NCI-H1417 (cell line): ENCODE measurements around the gene DNAAF3.
"Not testable (repeated sequence)": the region's sequence is repeated elsewhere in the genome, so short reads cannot be mapped to it uniquely, and the experiment has no call there.

ENCODE experiments used
- DNase-seq, 3 experiments: peaks; one replicate each; lab custom pipeline; 2025; lab: John Stamatoyannopoulos, UW

The DNAAF3 gene

DNA sequence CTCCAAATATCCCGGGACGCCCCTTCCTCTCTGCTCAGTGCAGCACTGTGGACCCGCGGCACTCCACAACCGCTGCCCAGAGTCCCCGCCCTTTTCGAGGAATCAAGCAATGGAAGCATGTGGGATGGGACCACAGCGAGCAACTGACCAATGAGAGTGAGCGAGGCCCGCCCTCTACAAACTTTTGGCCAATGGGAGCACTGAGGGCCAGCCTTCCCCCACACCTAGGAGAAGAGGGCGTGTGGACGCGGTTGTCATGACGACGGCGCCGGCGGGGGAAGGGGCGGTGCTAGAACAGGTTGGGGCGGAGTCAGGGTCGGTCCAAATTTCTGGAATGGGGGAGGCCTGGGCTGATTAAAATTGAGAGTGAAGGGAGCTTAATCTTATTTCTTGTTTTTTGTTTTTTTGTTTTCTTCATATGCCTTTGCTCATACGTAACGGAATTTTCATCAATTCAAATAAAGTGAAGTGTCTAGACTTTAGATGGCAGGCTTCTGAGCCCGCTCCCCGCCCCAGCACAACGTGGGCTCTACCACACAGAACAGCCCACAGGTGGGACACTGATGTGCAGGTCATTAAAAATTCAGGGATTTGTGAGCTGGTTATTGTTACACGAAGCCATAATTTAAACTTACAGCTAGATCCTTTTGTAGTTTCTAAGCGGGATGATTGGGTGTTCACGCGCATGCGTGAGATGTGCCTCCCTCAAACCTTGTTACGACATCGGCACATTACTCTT lies at the start of gene DNAAF3:
Gene DNAAF3, minus strand, starts transcription at position 84 of the 739 bp plus-strand sequence. CDS start 200 bp downstream, outside the sequence.
- peak; percentile 95 to 98 (median 97) for DNase-seq

DNA sequence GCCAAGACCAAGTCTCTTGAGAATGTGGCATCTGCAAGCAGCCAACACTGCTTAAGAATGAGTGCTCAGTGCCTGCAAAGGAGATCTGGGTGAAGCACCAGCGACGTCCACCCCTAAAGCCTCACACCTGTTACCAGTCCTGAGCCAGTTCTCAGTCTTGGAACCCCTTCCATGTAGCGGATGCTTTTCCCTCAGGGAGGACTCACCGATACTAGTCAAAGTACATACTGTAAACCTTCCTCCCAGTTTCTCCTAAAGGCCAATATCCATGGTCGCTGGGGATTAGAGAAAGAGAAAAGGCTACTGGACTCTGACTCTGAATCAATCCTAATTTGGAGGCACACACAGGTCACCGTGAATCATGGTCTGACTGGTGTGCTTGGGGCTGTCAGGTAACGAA lies 47.1 kb upstream of the DNAAF3 start:
- no peak for DNase-seq

DNA sequence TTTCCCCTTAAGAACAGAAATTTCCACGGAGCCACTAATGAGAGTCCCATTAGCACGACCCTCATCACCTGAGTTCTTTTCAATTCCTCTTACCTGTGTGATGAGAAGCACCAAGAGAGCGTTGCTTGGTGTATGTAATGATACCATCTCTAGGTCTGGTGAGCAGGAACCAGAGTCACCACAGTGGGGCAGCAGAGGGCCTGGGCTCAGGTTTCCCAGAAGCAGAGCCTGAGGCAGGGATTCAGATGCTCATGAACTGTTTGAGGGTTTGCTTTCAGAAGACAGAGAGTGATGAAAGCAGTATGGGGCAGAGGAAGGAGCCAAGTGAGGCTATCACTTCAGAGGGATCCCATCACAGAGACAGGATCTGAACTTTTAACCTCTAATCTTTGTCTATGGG lies 46.0 kb upstream of the DNAAF3 start:
- DNase-seq: no peak

DNA sequence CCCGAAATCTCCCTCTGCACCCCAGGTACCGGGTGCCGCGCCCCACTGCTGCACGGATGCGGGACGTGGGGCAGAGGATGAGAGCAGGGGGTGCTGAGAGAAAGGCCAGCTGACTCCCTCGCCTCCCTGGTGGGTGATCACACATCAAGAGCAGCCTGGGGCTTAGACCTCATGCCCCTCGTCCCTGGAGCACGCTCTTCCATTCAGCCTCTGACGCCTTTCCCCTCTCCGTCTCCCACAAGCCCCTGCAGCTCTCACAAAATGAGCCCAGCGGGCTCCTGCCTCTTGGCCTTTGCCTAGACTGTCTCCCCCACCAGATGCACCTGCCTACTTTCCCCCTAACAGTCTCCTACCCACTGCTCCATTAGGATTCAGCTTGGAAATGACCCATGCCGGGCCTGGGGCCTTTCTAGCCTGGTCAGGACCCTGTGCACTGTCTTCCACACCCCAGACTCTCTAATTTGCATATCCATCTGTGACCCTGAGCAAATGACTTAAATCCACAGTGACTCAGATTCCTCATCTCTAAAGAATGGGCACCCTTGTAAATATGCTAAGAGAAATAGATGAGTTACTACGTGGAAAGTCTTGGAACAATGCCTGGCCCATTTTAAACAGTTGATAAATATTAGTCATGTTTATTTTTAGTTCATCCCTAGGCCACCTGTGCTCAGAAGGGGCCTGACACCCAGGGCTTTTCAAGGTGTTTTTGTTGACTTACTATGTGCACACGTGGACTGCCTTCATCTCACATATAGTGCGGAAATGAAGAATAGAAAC lies 43.5 kb upstream of the DNAAF3 start:
- DNase-seq: peak in 2 of 3 experiments; percentile 52 to 66

DNA sequence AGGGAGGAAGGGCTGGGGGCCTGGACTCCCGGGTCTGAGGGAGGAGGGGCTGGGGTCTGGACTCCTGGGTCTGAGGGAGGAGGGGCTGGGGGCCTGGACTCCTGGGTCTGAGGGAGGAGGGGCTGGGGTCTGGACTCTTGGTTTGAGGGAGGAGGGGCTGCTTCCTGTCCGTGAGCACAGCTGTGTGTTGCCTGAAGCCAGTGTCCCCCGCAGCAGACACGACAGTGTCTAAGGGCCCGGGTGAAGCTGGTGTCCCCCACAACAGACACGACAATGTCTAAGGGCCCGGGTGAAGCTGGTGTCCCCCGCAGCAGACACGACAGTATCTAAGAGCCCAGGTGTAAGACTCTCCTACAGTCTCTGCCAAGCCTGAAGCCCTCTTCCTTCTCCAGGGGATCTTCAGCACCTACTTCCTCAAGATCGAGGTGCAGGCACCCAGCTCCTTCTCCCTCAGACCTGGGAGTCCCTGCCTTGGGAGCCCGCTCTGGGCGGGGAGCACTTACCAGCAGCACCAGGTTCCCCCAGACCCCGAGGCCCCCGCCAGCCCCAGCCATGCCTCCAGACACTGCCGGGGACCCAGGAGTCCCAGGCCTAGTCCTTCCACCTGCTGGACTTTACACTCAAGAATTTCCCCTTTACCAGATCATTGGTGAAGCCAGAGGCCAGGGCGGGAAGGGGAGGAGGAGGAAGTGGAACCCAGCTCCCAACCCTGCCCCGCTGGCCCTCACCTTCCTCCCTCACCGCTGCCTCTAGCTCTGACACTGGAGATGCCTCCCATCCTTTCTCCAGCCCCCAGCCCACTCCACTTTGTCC lies 42.7 kb upstream of the DNAAF3 start, which contains the start of gene PTPRH:
Gene PTPRH, minus strand, starts transcription at position 622 of the 813 bp plus-strand sequence. Its CDS starts 68 bp downstream, at position 554.
- no peak for DNase-seq

DNA sequence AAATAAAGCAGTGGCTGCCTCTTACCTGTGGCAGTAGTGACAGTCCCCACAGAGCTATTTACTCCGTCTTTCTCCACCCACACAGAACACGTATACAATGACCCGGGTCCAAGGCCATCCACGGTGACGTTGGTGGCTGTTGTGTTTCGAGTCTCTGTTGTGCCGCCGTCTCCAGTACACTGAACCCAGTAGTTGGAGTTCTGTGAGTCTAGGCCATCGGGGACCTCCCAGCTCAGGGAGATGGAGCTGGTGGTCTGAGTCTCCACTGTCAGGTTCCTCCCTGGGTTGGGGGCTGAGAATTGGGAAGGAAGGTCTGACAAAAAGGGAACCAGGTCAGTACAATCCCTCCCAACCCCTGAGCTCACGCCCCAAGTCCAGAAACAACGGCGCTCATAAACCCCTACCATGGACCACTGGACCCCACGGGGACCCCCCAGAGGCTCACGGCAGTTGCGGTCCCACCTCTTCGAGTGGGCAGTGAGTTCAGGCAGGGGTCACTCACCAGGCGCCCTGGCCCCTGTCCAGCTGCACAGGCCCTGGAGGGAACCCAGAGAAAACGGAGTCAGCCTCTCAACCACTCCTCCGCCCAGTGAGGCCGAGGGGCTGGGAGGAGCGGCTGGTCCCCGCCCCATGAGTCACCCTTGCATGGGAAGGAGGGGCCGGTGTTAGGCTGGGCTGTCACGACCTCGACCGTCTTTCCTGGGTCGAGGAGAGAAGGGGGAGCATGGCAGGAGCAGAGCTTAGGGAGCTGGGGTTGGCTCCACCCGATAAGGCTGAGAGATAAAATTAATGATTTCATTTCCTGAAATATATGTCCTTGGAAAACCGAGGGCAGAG lies 40.5 kb upstream of the DNAAF3 start:
- peak in 2 of 3 experiments; percentile 59 to 70 for DNase-seq

DNA sequence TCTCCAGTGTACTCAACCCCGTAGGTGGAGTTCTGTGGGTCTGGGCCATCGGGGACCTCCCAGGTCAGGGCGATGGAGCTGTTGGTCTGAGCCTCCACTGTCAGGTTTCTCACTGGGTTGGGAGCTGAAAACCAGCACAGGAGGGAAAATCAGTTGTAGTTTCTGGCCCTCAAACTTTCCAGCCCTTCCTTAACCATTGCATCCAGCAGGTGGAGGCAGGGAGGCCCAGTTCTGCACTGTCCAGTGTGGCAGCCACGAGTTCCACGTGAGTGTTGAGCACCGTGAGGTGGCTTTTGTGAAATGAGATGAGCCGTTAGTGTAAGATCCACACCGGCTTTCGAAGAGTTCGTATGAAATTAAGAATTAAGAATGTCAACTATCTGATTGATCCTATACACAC lies 35.8 kb upstream of the DNAAF3 start:
- not testable (repeated sequence) for DNase-seq

DNA sequence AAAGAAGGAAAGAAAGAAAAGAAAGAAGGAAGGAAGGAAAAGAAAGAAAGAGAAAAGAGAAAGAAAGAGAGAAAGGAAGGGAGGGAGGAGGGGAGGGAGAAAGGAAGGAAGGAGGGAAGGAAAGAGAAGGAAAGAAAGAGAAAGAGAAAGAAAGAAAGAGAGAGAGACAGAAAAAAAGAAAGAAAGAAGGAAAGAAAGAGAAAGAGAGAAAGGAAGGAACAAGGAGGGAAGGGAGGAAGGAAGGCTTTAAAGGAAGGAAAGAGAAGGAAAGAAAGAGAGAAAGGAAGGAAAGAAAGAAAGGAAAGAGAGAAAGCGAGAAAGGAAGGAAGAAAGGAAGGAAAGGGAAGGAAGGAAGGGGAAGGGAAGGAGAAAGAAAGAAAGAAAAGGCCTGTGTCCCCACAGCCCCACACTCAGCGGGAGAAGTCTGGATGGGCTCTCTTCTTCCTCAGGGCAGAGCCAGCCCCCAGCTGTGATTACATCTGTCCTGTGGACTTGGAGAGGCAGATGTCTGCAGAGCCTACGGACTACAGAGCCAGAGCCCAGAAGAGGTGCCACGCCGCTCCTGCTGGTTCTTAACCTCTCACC lies 33.3 kb upstream of the DNAAF3 start:
- DNase-seq: no peak

DNA sequence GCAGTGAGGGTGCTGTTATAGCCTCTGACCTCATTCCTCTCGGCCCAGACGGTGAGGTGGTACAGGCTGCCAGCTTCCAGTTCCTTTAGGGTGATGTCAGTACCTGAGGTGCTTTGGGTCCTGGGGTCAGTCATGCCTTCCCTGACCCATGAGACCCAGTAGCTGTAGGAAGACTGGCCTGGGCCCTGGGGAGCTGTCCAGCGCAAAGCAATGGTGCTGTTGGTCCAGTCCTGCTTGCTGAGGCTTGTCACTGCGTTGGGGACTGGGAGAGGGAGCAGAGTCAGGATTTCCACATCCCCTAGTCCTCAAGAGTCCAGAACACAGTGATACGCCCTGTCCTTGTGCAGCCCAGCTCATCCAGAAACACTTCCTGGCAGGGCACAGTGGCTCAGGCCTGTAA lies 32.2 kb upstream of the DNAAF3 start:
- DNase-seq: no peak

DNA sequence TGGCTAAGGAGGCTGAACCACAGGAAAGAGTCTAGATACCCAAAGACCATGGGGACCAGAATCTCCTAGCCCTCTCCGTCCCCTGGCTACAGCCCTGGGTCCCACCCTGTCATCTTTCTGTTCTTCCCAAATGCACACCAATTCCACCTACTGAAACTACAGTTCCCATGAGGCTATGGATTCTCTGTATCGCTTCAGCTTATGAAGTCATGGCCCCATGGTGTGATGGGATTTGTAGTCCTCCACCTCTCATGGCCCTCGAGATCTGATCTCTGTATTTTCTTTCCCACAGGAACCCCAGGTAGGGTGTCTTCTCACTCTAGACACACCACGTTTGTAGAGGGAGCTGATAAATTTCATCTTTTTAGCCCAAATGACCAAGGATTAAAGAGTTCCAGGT lies 31.1 kb upstream of the DNAAF3 start:
- DNase-seq: peak in 1 of 3 experiments; percentile 13

DNA sequence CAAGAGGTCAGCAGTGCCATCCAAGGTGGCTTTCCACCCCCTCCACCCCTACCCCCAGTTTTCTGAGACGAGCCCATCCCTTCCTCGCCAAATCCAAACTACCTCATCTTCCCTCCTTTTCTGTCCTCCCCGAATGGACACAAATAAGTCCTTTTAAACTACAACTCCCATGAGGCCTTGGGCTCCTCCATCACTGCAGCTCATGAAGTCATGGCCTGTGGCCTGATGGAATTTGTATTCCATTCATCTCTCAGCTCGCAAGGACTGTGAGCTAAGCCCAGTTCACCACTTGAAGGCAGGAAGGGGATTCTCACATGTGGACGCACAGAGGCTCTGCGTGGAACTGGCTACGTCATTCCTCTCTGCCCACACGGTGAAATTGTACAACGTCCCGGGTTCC lies 30.4 kb upstream of the DNAAF3 start:
- DNase-seq: no peak

DNA sequence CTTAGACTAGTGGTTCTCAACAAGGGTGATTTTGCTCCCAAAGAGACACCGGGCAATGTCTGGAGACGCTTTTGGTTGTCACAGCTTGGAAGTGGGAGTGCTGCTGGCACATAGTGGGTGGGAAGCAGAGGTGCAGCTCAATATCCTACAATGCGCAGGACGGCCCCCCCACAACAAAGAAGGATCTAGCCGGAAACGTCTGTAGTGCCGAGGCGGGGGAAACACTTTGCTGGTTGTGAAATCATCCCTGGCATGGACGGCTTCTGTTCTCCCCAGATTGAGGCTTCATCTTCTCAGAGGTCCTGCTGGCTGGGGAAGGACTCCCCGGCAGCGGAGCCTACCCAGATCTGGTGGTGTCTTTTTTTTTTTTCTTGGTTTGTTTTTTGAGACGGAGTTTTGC lies 27.1 kb upstream of the DNAAF3 start:
- DNase-seq: no peak

DNA sequence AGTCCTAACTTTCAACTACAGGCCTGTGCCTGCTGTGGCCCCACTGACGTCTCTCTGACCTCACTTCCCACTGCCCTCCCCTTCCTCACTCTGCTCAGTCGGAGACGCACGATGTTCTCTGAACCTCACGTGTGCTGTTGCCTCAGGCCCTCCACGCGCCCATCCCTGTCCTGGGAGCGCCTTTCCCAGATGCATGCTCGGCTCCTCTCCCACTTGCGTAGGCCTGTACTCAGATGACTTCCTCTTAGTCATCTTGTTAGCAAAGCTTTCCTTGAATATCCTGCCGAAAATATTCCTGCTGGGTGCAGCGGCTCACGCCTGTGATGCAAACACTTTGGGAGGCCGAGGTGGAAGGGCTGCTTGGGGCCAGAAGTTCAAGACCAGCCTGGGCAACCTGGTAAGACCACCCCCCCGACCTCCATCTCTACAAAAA lies 23.0 kb upstream of the DNAAF3 start:
- DNase-seq: no peak

DNA sequence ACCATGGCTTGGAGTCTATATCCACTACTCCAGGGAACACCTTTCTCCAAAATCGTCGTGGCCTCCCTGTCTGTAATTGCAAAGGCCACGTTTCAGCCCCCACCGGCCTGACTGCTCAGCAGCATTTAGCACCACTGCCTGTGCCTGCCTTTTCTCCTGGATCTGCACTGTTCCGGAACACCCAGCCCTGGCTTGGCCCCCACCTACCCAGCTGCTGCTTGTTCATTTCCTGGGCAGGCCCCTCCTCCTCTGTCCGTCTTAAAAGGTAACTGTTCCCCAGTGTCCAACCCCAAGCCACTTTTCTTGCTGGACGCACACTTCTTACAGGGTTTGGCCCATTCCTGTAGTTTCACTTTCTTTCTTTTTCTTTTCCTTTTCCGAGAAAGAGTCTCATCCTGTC lies 22.2 kb upstream of the DNAAF3 start:
- DNase-seq: no peak

DNA sequence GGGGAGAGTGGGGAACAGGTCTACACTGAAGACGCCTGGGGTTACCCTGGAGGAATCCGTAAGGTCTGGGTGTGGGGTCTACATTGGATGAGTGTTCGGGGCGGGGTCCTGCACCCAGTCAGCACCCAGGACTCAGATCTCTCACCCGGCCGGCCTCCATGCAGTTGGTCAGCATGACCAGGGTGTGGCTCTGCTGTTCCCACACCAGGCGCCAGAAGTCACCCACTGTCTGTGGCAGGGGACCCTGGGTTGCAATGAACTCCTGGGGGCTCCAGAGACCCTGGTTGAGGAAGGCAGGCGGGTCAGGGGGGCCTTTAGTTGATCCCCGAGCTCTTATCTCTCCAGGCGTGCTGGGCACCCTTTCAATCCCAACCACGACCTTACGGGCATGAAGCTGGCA lies 19.7 kb upstream of the DNAAF3 start:
- no peak for DNase-seq

DNA sequence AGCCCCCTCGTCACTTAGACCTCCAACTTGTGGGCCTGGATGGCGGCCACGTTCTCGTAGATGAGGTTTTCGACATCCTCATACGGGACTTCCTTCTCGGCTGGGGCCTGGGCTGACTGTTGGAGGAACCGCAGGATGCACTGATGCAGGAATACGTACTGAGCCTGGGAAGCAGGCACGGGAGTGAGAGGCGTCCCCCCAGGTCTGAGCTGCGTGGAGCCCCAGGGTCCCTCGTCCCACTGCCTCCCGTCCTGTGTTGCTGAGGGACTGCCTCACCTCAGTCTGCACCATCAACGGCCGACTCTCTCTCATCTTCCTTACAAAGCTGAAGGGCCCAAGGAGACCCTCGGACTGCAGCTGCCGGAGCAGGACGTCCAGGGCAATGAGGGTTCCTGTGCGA lies 15.3 kb upstream of the DNAAF3 start:
- no peak for DNase-seq

DNA sequence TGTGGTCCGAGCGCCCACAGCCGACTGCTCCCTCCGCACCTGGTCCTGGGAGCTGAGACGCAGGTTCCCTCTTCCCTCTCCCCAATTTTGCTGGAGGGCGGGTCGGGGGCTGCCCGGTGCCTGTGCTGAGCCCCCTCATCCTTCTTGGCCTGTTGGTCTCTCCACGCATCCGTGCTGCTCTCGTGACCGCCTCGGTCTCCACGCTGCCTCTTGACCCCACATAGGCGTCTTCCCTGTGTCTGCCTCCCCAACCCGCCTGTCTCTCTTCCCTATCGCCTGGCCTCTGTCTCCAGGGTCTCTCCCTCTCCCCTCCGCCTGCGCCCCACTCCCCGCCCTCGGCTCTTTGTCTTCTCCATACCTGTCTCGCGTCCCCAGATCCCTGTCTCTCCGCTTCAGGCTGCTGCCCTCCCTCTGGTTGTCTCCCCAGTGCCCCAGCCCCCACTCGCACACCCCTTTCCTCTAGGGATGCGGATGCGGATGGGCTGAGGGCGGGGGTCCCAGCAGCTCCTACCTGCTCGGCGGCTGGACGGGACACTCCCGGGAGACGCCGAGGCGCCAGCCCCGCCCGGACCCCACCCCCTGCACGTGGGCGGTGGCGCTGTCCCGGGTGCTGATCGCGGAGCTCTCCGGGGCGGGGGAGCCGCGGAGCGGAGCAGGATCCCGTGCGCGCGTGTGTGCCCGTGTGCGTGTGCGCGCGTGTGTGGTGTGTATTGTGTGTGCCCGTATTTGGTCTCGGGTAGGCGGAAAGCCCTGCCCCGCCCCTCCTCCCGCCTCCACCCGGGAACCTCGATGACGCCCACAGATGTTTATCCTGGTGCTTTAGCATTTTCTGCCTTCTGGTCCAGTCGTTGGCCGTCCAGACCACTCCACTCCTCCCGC lies 13.4 kb upstream of the DNAAF3 start, which contains the start of gene SYT5:
Gene SYT5, minus strand, starts transcription at position 684 of the 879 bp plus-strand sequence. CDS start 1,248 bp downstream, outside the sequence.
- peak in 2 of 3 experiments; percentile 65 to 69 for DNase-seq

DNA sequence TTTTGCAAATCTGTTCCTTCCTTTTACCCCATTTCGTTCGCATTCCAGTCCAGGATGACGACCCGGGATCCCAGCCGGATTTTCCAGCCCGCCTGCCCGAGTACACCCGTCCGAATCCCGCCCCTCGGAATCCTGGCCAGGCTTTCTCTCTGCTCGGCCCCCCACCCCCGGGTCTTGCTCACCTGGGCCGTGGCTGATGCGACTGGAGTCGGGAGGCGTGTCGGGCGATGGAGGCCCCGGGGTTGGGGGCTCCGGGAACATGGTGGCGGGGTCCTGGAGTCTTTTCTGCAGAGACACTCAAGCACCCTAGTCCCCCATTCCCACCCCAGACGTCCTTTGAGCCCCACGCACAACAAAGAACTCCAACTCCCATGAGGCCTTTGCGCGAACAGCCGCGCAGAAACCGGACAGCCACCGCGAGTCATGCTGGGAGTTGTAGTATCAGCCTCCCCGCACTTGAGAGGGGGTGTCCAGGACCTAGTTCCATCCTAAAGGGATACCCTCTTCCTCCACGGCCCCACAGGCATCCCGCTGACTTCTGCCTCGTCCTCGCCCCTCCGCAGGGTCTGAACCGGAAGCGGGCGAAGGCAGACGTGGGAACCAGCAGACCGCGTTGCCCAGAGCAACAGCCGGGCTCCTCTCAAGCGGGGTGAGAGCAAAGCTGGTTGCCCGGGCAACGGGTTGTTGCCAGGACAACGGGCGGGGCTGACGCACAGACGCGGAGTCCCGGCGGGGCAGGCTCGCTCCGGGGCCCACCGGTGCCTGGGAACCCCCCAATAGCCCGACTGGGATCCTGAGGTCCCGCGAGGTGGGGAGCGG lies 12.6 kb upstream of the DNAAF3 start:
- DNase-seq: peak; percentile 91 to 95 (median 93)

DNA sequence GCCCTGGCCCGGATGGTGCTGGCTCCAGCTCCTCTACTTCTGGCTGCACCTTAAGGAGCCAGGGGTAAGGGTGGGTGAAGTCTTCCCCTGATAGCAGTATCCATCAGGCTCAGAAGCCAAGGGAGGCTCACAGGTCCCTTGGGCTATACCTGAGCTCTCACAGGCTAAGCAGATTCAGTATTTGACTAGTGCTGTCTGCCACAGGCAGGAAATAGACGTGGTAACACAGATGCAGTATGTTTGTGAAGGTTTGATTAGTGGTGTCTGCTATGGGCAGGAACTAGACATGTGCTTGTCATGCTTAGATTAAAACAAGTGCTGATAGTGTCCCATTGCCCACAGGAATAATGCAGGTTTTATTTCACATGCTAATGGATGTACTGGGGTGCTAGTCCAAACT lies 9.7 kb upstream of the DNAAF3 start:
- no peak for DNase-seq
